Measurements from ENCODE around the gene COMMD9. TPM values are rescaled to one million over a fixed set of nuclear protein-coding genes. Genes with fewer than 3 reads are reported as not detected.

COMMD9 gene
- total and polyA plus RNA-seq, 2 donors from 2014 or later = 64.7 to 182 TPM

- Histone ChIP-seq H3K36me3 (ENCODE audit: control insufficient read depth in 2 of 3, insufficient read depth in 3 of 3, low read length in 3 of 3) (no peaks in the 10 kb centered on the region), H3K9ac (ENCODE audit: low read length in 3 of 3) (no peak overlapping the region), H3K9me3 (ENCODE audit: control insufficient read depth in 2 of 3, insufficient read depth in 1 of 3, low read length in 3 of 3) (no peaks in the 10 kb centered on the region), H3K27ac (ENCODE audit: low read depth in 2 of 2, low read length in 2 of 2) (no peak overlapping the region), H3K4me3 (ENCODE audit: low read length in 3 of 3) (no peak overlapping the region), H3K4me1 (ENCODE audit: control insufficient read depth in 2 of 3, insufficient read depth in 2 of 3, low read depth in 1 of 3, low read length in 3 of 3) (peaks cover 0 to 20% (median 2%) of the 10 kb centered on the region in 3 donors), H3K27me3 (ENCODE audit: control insufficient read depth, insufficient read depth, low read length) (no peaks in the 10 kb centered on the region)
- TF ChIP-seq CTCF (IDR thresholded peaks at IDR 0.05; ENCODE audit: borderline replicate concordance, extremely low read depth, insufficient read depth) = no peak
- no peak for FAIRE-seq
- DNase-seq = no peak
- intact Hi-C loops (cut with DNase I) = no loop called here
Observed at GRCh38 chr11:36228689-36229088, 60.5 kb downstream of the COMMD9 start.

DNA sequence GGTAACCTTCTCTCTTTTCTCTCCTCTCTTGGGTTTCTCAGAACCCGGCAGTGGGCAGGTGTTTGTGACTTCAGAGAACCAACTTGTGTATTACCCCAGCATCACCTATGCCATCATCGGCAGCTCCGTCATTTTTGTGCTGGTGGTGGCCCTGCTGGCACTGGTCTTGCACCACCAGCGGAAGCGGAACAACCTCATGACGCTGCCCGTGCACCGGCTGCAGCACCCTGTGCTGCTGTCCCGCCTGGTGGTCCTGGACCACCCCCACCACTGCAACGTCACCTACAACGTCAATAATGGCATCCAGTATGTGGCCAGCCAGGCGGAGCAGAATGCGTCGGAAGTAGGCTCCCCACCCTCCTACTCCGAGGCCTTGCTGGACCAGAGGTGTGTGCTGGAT is 62.2 kb downstream of the COMMD9 start:
- no peak for FAIRE-seq
- Histone ChIP-seq H3K4me3 (ENCODE audit: low read length in 3 of 3) (no peak overlapping the region), H3K9ac (ENCODE audit: low read length in 3 of 3) (no peak overlapping the region), H3K27ac (ENCODE audit: low read depth in 2 of 2, low read length in 2 of 2) (no peak overlapping the region), H3K36me3 (ENCODE audit: control insufficient read depth in 2 of 3, insufficient read depth in 3 of 3, low read length in 3 of 3) (no peaks in the 10 kb centered on the region), H3K4me1 (ENCODE audit: control insufficient read depth in 2 of 3, insufficient read depth in 2 of 3, low read depth in 1 of 3, low read length in 3 of 3) (peaks cover 2 to 22% (median 3%) of the 10 kb centered on the region in 3 donors), H3K9me3 (ENCODE audit: control insufficient read depth in 2 of 3, insufficient read depth in 1 of 3, low read length in 3 of 3) (no peaks in the 10 kb centered on the region), H3K27me3 (ENCODE audit: control insufficient read depth, insufficient read depth, low read length) (no peaks in the 10 kb centered on the region)
- no peak for DNase-seq
- intact Hi-C loops (cut with DNase I) = no loop called here
- no peak for TF ChIP-seq CTCF (IDR thresholded peaks at IDR 0.05; ENCODE audit: borderline replicate concordance, extremely low read depth, insufficient read depth)

DNA sequence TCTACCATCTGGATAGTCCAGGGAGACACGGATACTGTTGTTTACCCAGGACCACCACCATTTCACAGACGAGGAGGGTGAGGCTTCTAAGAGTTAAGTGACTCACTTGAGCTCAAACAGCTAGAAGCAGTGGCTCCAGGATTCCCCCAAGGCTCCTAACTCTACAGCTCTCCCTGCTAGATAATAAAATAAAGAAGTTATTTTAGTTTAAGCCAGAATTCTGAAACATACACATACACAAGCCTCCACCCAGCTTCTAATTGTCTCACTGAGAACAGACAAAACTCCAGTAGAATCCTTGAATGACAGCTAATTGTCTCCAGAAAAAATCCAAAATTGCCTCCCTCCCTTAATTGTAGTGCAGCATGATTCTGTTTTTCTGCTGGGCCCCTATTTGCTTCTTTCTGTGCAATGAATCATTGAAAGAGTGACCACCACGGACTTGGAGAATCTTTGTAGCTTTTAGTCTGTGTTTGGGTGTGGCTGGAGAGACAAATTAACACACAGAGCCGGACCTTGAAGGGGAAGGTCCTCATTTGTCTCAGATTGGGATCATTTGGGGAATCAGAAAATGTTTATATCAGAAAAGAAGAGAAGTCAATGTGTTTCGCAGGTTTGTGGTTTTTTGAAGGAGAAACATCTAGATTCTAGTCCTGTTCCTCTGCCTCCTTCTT is 64.9 kb downstream of the COMMD9 start:
- no peak for FAIRE-seq

More for the DNA sequence above, 64.9 kb downstream of the COMMD9 start:
- H3K9ac ChIP-seq (ENCODE audit: low read length in 3 of 3) = no peak overlapping the region
- H3K27me3 ChIP-seq (ENCODE audit: control insufficient read depth, insufficient read depth, low read length) = no peaks in the 10 kb centered on the region
- TF ChIP-seq CTCF (IDR thresholded peaks at IDR 0.05; ENCODE audit: borderline replicate concordance, extremely low read depth, insufficient read depth) = no peak
- H3K4me1 ChIP-seq (ENCODE audit: control insufficient read depth in 2 of 3, insufficient read depth in 2 of 3, low read depth in 1 of 3, low read length in 3 of 3) = peaks cover 2 to 7% (median 2%) of the 10 kb centered on the region in 3 donors
- no peaks in the 10 kb centered on the region for H3K36me3 ChIP-seq (ENCODE audit: control insufficient read depth in 2 of 3, insufficient read depth in 3 of 3, low read length in 3 of 3)
- no peak overlapping the region for H3K27ac ChIP-seq (ENCODE audit: low read depth in 2 of 2, low read length in 2 of 2)
- H3K9me3 ChIP-seq (ENCODE audit: control insufficient read depth in 2 of 3, insufficient read depth in 1 of 3, low read length in 3 of 3) = no peaks in the 10 kb centered on the region
- intact Hi-C loops (cut with DNase I) = no loop called here
- H3K4me3 ChIP-seq (ENCODE audit: low read length in 3 of 3) = no peak overlapping the region
- DNase-seq = no peak
